Activated CD4-positive, alpha-beta T cell treated with anti-CD3 and anti-CD28 coated beads, Interleukin-2, Interleukin-6, amounts not matched to agents 100 ng/mL and 50 ng/mL, durations not matched to agents 16 hours and 8 hours (primary cell): ENCODE measurements around the gene TRAF3IP3.

Source experiments
- DNase-seq: peaks from one replicate; pipeline ENCODE4 v3.0.0-alpha.2; 2020

Gene TRAF3IP3

GRCh38 chr1:209755926-209756614 lies at the start of gene TRAF3IP3:
Gene TRAF3IP3, plus strand, starts transcription at chr1:209756053. Its CDS starts 3,987 bp downstream, at chr1:209760040.
- peak; percentile 95 for DNase-seq

GRCh38 chr1:209706622-209707021 lies 49.2 kb upstream of the TRAF3IP3 start:
- no peak for DNase-seq

- DNase-seq: no peak
These were observed 48.5 kb upstream of the TRAF3IP3 start for GRCh38 chr1:209707308-209707707.

- DNase-seq: no peak
These were observed 47.6 kb upstream of the TRAF3IP3 start for GRCh38 chr1:209708297-209708696.

GRCh38 chr1:209710093-209710492 lies 45.8 kb upstream of the TRAF3IP3 start:
- DNase-seq: peak; percentile 61

GRCh38 chr1:209710847-209711246 lies 45.0 kb upstream of the TRAF3IP3 start:
- DNase-seq: no peak

GRCh38 chr1:209714338-209714737 lies 41.5 kb upstream of the TRAF3IP3 start:
- no peak for DNase-seq

- DNase-seq: no peak
These were observed 40.5 kb upstream of the TRAF3IP3 start for GRCh38 chr1:209715314-209715713.

GRCh38 chr1:209717818-209718217 lies 38.0 kb upstream of the TRAF3IP3 start:
- DNase-seq: no peak

GRCh38 chr1:209720326-209720725 lies 35.5 kb upstream of the TRAF3IP3 start:
- DNase-seq: no peak

GRCh38 chr1:209720826-209721225 lies 35.0 kb upstream of the TRAF3IP3 start:
- DNase-seq: no peak

GRCh38 chr1:209721323-209721722 lies 34.5 kb upstream of the TRAF3IP3 start:
- no peak for DNase-seq

- DNase-seq: no peak
These were observed 32.6 kb upstream of the TRAF3IP3 start for GRCh38 chr1:209723265-209723664.

GRCh38 chr1:209723756-209724693 lies 31.8 kb upstream of the TRAF3IP3 start:
- peak; percentile 55 for DNase-seq

GRCh38 chr1:209727286-209727685 lies 28.6 kb upstream of the TRAF3IP3 start:
- DNase-seq: no peak

GRCh38 chr1:209727785-209728184 lies 28.1 kb upstream of the TRAF3IP3 start:
- no peak for DNase-seq

GRCh38 chr1:209728466-209728865 lies 27.4 kb upstream of the TRAF3IP3 start:
- no peak for DNase-seq

- DNase-seq: no peak
These were observed 26.4 kb upstream of the TRAF3IP3 start for GRCh38 chr1:209729436-209729835.

- no peak for DNase-seq
These were observed 23.1 kb upstream of the TRAF3IP3 start for GRCh38 chr1:209732725-209733124.

- no peak for DNase-seq
These were observed 22.3 kb upstream of the TRAF3IP3 start for GRCh38 chr1:209733409-209734192.

GRCh38 chr1:209736490-209737117 lies 19.2 kb upstream of the TRAF3IP3 start:
- peak; percentile 36 for DNase-seq

- no peak for DNase-seq
These were observed 18.7 kb upstream of the TRAF3IP3 start for GRCh38 chr1:209737118-209737505.

- DNase-seq: no peak
These were observed 17.6 kb upstream of the TRAF3IP3 start for GRCh38 chr1:209738270-209738669.
